Fibroblast of lung (primary cell): ENCODE measurements around the gene RIN3.

Source experiments
- EZH2 ChIP-seq: IDR thresholded peaks from 2 replicates; pipeline ENCODE4 v1.5.1; 2012; ENCODE audit warnings: low read length, control low read depth, mild to moderate bottlenecking; ENCODE audit errors: missing control alignments
- TF ChIP-seq, protein P1 (sequence below), 2 donors: IDR thresholded peaks in 1 of 2; conservative IDR thresholded peaks in 1 of 2; 1 replicate in 1 of 2; 2 replicates in 1 of 2; pipeline ENCODE4 v1.5.1; 2011 to 2012; ENCODE audit warnings: low read length in 2 of 2, control low read depth in 1 of 2, inconsistent platforms in 1 of 2, low read depth in 1 of 2, mild to moderate bottlenecking in 1 of 2

- TF ChIP-seq, protein P1, sequence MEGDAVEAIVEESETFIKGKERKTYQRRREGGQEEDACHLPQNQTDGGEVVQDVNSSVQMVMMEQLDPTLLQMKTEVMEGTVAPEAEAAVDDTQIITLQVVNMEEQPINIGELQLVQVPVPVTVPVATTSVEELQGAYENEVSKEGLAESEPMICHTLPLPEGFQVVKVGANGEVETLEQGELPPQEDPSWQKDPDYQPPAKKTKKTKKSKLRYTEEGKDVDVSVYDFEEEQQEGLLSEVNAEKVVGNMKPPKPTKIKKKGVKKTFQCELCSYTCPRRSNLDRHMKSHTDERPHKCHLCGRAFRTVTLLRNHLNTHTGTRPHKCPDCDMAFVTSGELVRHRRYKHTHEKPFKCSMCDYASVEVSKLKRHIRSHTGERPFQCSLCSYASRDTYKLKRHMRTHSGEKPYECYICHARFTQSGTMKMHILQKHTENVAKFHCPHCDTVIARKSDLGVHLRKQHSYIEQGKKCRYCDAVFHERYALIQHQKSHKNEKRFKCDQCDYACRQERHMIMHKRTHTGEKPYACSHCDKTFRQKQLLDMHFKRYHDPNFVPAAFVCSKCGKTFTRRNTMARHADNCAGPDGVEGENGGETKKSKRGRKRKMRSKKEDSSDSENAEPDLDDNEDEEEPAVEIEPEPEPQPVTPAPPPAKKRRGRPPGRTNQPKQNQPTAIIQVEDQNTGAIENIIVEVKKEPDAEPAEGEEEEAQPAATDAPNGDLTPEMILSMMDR (conservative IDR thresholded peaks at IDR 0.05 in 1 of 2, IDR thresholded peaks at IDR 0.05 in 1 of 2; ENCODE audit: low read depth in 1 of 2, low read length in 2 of 2) = no peak
- TF ChIP-seq EZH2 = no peak
Observed at GRCh38 chr14:92706386-92706785, 192.8 kb downstream of the RIN3 start.
